ENCODE results near the gene CLSTN2.

DNA sequence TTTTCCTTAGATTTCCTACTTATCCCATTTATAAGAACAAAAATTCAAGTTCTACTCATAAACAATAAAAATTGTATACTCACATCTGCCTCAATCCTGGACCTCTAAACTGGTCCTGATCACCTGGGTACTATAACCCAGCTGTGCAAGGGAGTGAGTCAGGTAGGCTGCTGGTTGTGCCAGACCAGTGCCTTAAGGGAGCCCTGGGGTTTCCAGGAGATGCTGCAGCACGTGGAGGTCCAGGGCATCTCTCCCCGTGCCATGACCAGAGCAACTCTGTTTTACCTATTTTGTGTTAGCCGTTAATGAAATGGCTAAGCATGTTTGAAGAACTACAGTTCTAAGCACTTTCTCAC is 602.7 kb downstream of the CLSTN2 start:
- no peak for TF ChIP-seq CTCF (IDR thresholded peaks at IDR 0.05)
- TF ChIP-seq POLR2A (IDR thresholded peaks at IDR 0.05) = no peak
